ENCODE measurements around the gene RANBP10.

The RANBP10 gene

DNA sequence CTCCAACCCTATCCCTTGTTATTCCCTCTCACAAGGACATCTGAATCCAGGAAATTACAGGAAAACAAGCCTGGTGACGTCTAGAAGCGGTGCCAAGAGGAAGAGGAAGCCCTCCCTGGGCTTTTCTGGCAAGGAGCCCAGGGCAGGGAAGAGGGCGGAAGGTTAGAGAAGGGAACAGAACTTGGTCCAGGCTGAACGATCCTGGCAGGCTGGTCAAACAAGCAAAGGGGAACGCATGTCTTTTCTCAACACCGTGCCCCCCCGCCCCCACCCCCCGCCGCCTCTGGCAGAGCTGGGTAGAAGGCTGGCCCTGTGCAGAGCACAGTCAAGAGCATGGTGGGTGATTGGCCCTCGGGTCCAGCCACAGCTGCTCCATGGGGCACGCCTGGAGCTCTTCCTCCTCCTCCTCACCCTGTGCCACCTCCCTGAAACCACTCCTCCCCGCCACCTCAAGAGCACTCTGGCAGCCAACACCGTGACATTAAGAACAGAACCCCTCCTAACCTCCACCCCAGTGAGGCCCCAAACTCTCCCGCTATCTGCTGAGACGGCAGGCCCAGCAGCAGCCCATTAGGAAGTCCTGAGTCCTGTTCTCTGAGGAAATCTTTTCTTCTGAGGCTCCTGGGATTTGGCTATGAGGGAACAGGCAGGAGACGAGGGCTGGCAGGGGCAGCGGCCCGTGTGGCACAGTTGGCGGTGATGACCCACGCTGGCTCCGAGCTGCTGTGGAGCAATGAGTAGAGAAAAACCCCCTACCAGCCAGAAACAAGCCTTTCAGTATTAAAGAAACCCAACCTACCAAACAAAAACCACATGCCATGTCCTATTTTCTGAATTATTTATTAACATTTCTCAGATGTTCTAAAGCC lies 132.4 kb downstream of the RANBP10 start:
- DNase-seq: no peak

Measured in eye (tissue), 1 donor.